ENCODE results near the gene EXOC4. TPM values are rescaled to one million over a fixed set of nuclear protein-coding genes. Genes with fewer than 3 reads are reported as not detected.

EXOC4 gene
- total RNA-seq, 1 donor from 2014 or later = 51.6 TPM

DNA sequence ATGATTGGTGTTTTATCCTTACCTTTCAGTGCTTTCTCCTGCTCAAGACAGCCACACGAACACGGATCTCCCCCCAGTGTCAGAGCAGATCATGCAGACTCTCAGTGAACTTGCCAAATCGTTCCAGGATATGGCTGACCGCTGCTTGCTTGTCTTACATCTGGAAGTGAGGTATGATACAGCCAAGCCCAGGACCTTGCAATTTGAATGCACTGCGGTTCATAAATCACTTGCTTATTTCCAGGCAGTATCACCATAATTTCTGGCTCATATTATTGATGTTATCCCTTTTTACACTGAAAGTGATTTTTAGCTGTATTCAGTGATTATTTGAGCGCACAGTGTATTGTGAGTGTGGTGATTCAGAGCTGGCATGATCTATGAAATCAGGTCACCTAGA, 744.6 kb downstream of the EXOC4 start:
- DNase-seq (ENCODE audit: low read depth) = no peak
- TF ChIP-seq, protein P1, sequence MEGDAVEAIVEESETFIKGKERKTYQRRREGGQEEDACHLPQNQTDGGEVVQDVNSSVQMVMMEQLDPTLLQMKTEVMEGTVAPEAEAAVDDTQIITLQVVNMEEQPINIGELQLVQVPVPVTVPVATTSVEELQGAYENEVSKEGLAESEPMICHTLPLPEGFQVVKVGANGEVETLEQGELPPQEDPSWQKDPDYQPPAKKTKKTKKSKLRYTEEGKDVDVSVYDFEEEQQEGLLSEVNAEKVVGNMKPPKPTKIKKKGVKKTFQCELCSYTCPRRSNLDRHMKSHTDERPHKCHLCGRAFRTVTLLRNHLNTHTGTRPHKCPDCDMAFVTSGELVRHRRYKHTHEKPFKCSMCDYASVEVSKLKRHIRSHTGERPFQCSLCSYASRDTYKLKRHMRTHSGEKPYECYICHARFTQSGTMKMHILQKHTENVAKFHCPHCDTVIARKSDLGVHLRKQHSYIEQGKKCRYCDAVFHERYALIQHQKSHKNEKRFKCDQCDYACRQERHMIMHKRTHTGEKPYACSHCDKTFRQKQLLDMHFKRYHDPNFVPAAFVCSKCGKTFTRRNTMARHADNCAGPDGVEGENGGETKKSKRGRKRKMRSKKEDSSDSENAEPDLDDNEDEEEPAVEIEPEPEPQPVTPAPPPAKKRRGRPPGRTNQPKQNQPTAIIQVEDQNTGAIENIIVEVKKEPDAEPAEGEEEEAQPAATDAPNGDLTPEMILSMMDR (IDR thresholded peaks at IDR 0.05; ENCODE audit: insufficient read depth, low read length, poor library complexity, severe bottlenecking) = no peak

DNA sequence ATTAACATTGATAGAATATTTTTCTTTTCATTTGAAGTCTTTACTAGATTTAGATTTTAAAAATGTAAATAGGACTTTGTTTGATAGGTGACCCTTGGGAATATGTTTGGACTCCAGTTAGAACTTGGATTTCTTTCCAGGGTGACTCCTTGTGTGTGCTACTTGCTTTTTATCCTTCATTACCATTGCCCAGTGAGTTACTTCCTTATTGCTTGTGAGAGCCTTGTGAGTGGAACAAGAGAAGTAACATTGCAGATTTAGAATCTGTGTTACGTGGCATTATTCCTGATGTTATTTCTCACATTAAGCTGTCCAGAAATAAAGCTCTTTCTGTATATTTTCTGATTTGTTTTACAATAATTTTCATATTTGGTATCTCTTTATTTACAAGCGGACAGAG, 746.3 kb downstream of the EXOC4 start:
- TF ChIP-seq, protein P1 (IDR thresholded peaks at IDR 0.05; ENCODE audit: insufficient read depth, low read length, poor library complexity, severe bottlenecking) = no peak
- Histone ChIP-seq H3K27me3 (ENCODE audit: control insufficient read depth, insufficient read depth, low read length) (no peaks in the 10 kb centered on the region), H3K4me3 (ENCODE audit: low read depth, low read length) (no peak overlapping the region), H3K36me3 (ENCODE audit: control insufficient read depth, insufficient read depth, low read length) (no peaks in the 10 kb centered on the region)
- no peak for DNase-seq (ENCODE audit: low read depth)

More for the DNA sequence above, 744.6 kb downstream of the EXOC4 start:
- no peak overlapping the region for H3K4me3 ChIP-seq (ENCODE audit: low read depth, low read length)
- no peaks in the 10 kb centered on the region for H3K36me3 ChIP-seq (ENCODE audit: control insufficient read depth, insufficient read depth, low read length)
- no peaks in the 10 kb centered on the region for H3K27me3 ChIP-seq (ENCODE audit: control insufficient read depth, insufficient read depth, low read length)

DNA sequence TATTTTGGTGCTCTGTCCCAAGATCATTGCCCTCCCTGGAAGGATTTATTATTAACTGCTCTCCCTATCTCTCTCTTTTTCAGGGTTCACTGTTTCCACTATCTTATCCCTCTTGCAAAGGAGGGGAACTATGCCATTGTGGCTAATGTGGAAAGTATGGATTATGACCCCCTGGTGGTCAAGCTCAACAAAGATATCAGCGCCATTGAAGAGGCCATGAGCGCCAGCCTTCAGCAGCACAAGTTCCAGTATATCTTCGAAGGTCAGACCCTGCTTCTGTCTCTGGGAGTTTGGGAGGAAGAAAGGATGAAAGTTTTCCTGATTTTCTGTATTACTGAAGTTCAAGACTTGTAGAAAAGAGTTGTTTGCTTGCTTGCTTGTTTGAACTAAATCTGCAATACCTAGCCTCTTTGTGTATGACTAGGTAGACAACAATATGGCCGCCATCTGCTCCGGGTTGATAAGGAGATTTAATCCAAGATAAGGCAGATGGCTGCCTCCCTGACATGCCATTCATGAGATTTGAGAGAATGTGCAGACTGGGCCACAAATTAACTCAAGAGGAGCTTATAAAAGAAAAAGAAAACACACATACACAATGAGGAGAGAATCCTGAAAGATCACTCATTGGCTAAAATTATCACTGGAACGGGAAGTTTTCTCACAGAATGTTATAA, 752.1 kb downstream of the EXOC4 start:
- Histone ChIP-seq H3K27me3 (ENCODE audit: control insufficient read depth, insufficient read depth, low read length) (no peaks in the 10 kb centered on the region), H3K36me3 (ENCODE audit: control insufficient read depth, insufficient read depth, low read length) (no peaks in the 10 kb centered on the region), H3K4me3 (ENCODE audit: low read depth, low read length) (no peak overlapping the region)
- TF ChIP-seq, protein P1 (IDR thresholded peaks at IDR 0.05; ENCODE audit: insufficient read depth, low read length, poor library complexity, severe bottlenecking) = no peak
- no peak for DNase-seq (ENCODE audit: low read depth)

DNA sequence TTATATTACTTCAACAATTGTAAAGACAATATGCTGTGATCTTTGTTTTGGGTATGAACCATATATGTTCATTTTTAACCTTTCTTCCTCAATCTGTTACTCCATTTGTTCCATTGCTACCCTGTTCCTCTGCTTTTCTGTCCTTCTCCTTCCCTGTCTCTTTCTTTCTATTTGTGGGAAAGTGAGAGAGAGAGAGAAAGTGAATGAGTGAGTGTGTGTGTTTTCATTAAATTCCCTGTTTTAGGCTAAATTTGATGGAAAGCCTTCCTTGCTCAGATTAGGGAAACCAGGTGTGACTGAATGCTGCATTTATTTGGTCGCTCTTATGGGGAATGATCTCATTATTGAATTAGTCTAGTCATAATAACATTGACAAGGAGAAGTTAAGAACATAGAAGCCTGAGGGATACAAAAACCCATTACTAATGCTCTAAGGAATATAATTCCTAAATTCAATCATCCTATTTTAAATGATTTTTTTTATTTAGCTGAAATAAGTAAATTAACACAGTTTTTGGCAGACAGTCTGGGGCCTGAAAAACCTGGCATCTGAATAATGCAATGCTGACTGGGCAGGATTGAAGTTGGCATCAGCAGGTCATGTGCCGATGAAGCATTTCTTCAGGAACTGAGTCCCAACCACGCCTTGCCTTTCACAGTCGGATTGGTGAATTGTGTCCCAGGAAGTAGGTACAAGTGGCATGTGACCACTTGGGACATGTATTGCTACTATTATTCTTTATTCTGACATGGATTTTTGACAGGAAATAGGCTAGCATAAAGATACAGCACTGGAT, 756.6 kb downstream of the EXOC4 start:
- TF ChIP-seq, protein P1 (IDR thresholded peaks at IDR 0.05; ENCODE audit: insufficient read depth, low read length, poor library complexity, severe bottlenecking) = no peak
- no peaks in the 10 kb centered on the region for H3K36me3 ChIP-seq (ENCODE audit: control insufficient read depth, insufficient read depth, low read length)
- no peak overlapping the region for H3K4me3 ChIP-seq (ENCODE audit: low read depth, low read length)
- no peak for DNase-seq (ENCODE audit: low read depth)
- no peaks in the 10 kb centered on the region for H3K27me3 ChIP-seq (ENCODE audit: control insufficient read depth, insufficient read depth, low read length)

DNA sequence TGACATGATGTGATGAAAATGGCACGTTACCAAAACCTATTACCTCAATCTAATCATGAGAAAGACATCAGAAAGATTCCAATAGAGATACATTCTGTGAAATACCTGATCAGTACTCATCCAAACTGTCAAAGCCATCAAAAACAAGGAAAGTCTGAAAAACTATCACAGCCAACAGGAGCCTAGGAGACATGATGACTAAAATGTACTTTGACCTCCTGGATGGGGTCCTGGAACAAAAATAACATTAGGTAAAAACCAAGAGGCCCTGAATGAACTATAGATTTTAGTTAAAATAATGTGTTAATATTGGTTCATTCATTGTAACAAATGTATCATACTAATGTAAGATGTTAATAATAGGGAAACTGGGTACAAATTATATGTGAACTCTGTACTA, 760.4 kb downstream of the EXOC4 start:
- Histone ChIP-seq H3K4me3 (ENCODE audit: low read depth, low read length) (no peak overlapping the region), H3K27me3 (ENCODE audit: control insufficient read depth, insufficient read depth, low read length) (no peaks in the 10 kb centered on the region)

More for the DNA sequence above, 760.4 kb downstream of the EXOC4 start:
- no peaks in the 10 kb centered on the region for H3K36me3 ChIP-seq (ENCODE audit: control insufficient read depth, insufficient read depth, low read length)
- no peak for DNase-seq (ENCODE audit: low read depth)
- TF ChIP-seq, protein P1 (IDR thresholded peaks at IDR 0.05; ENCODE audit: insufficient read depth, low read length, poor library complexity, severe bottlenecking) = no peak
